KMS-11 (cell line): ENCODE measurements around the gene TENM3.

Experiments
- H2AFZ ChIP-seq: fragments of 200-600 bp; sonication (generic); 2 replicates; pipeline ENCODE4 v1.6.1; 2016; ENCODE audit warnings: antibody characterized with exemption, mixed run types, low read depth
- H3K27ac ChIP-seq: fragments of 200-600 bp; sonication (generic); 2 replicates; pipeline ENCODE4 v1.6.1; 2016; ENCODE audit warnings: mild to moderate bottlenecking, mixed run types
- H3K27me3 ChIP-seq: fragments of 200-600 bp; sonication (generic); 2 replicates; pipeline ENCODE4 v1.6.1; 2017; ENCODE audit warnings: mild to moderate bottlenecking, low read depth, mixed run types, moderate library complexity; ENCODE audit not compliant: insufficient read depth
- H3K36me3 ChIP-seq: fragments of 200-600 bp; sonication (generic); 2 replicates; pipeline ENCODE4 v1.6.1; 2017; ENCODE audit warnings: mild to moderate bottlenecking, mixed run types; ENCODE audit not compliant: insufficient read depth
- H3K4me1 ChIP-seq: fragments of 200-600 bp; sonication (generic); 2 replicates; pipeline ENCODE4 v1.6.1; 2016; ENCODE audit warnings: mild to moderate bottlenecking, low read depth, mixed run types; ENCODE audit not compliant: poor library complexity, severe bottlenecking
- H3K4me2 ChIP-seq: fragments of 200-600 bp; sonication (generic); 2 replicates; pipeline ENCODE4 v1.7.0; 2016; ENCODE audit warnings: mild to moderate bottlenecking, mixed run types
- H3K4me3 ChIP-seq: fragments of 200-600 bp; sonication (generic); IDR thresholded peaks from 2 replicates; pipeline ENCODE4 v1.6.1; 2017; ENCODE audit warnings: low read depth, low read length, mixed read lengths; ENCODE audit not compliant: insufficient read depth
- H3K79me2 ChIP-seq: fragments of 200-600 bp; sonication (generic); 2 replicates; pipeline ENCODE4 v1.6.1; 2016; ENCODE audit warnings: low read depth, mixed run types; ENCODE audit not compliant: insufficient read depth
- H3K9ac ChIP-seq: fragments of 200-600 bp; sonication (generic); 2 replicates; pipeline ENCODE4 v1.6.1; 2016; ENCODE audit warnings: mild to moderate bottlenecking, mixed run types
- H4K20me1 ChIP-seq: fragments of 200-600 bp; sonication (generic); 2 replicates; pipeline ENCODE4 v1.6.1; 2016; ENCODE audit warnings: mild to moderate bottlenecking, mixed run types; ENCODE audit not compliant: insufficient read depth
- TF ChIP-seq, protein P1 (sequence below): fragments of 200-600 bp; sonication (generic); conservative IDR thresholded peaks from 2 replicates; pipeline ENCODE4 v1.6.1; 2017; ENCODE audit warnings: low read depth, mild to moderate bottlenecking, antibody characterized with exemption, low read length, moderate library complexity, mixed read lengths

Gene TENM3

DNA sequence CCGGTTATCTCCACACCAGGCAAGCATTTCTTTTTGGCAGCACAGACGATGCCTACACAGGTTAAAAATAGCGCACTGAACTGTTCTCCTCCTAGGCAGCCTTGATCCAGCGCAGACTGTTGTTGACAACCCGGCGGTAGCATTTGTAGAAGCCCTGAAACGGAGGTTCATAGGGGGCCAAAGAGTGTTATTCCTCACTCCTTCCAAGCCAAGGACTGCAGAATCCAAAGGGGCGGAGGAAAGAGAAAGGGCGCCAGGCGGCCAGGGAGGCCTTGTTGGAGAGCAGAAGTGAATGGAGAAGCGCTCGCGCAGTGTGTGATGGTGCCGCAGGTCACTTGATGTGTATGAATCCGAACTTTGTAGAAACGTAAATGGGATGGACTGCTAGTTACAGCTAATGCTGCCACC, 82.7 kb downstream of the TENM3 start:
- Histone ChIP-seq H3K9ac (no peak overlapping the region), H3K79me2 (no peaks in the 10 kb centered on the region), H3K4me2 (no peak overlapping the region), H3K36me3 (0 out of 2 replicates have a peak, but pooled peaks cover 2% of the 10 kb centered on the region), H3K4me3 (no peak overlapping the region), H3K27ac (no peak overlapping the region), H4K20me1 (no peaks in the 10 kb centered on the region), H2AFZ (no peak overlapping the region), H3K27me3 (no peaks in the 10 kb centered on the region), H3K4me1 (no peaks in the 10 kb centered on the region)
- TF ChIP-seq, protein P1, sequence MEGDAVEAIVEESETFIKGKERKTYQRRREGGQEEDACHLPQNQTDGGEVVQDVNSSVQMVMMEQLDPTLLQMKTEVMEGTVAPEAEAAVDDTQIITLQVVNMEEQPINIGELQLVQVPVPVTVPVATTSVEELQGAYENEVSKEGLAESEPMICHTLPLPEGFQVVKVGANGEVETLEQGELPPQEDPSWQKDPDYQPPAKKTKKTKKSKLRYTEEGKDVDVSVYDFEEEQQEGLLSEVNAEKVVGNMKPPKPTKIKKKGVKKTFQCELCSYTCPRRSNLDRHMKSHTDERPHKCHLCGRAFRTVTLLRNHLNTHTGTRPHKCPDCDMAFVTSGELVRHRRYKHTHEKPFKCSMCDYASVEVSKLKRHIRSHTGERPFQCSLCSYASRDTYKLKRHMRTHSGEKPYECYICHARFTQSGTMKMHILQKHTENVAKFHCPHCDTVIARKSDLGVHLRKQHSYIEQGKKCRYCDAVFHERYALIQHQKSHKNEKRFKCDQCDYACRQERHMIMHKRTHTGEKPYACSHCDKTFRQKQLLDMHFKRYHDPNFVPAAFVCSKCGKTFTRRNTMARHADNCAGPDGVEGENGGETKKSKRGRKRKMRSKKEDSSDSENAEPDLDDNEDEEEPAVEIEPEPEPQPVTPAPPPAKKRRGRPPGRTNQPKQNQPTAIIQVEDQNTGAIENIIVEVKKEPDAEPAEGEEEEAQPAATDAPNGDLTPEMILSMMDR: no peak

DNA sequence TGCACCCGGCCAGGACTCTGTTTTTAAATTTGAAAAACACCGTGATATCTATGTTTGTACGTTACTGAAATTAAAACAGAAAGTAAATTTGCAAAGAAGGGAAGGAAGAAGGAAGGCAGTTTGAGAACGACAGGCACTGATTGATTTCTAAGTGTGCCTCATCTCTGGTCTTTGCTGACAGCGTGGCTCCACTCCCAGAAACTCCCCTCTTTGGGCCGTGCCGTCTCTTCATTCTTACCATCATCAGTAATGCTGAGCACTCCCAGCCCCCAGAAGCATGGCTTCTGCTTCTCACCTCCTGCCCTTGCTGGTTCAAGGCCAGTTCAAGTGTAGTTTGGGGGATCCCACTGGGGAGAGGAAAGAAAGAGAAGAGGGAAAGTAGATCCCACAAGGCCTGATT, 85.3 kb downstream of the TENM3 start:
- TF ChIP-seq, protein P1: no peak
- no peak overlapping the region for H3K27ac ChIP-seq
- H2AFZ ChIP-seq: no peak overlapping the region
- H3K36me3 ChIP-seq: 0 out of 2 replicates have a peak, but pooled peaks cover 2% of the 10 kb centered on the region
- H3K27me3 ChIP-seq: no peaks in the 10 kb centered on the region
- H3K4me2 ChIP-seq: no peak overlapping the region
- no peaks in the 10 kb centered on the region for H3K4me1 ChIP-seq
- H3K4me3 ChIP-seq: no peak overlapping the region
- no peaks in the 10 kb centered on the region for H3K79me2 ChIP-seq
- no peak overlapping the region for H3K9ac ChIP-seq
- no peaks in the 10 kb centered on the region for H4K20me1 ChIP-seq

DNA sequence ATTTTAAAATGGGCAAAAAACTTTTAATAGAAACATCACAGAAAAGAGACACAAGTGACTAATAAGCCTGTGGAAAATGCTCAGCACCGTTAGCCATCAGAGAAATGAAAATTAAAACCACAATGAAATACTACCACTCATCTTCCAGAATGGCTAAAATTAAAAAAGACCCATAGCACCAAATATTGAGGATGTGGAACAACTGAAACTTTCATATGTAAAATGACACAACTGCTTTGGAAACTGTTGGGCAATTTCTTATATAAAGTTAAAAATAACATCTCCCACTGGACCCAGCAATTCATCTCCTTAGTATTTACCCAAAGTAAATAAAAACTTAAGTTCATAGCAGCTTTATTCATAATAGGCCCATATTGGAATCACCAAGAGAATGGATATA, 94.2 kb downstream of the TENM3 start:
- H4K20me1 ChIP-seq: no peaks in the 10 kb centered on the region
- no peak overlapping the region for H3K4me2 ChIP-seq
- TF ChIP-seq, protein P1: no peak
- no peak overlapping the region for H3K27ac ChIP-seq
- no peak overlapping the region for H3K9ac ChIP-seq
- no peaks in the 10 kb centered on the region for H3K4me1 ChIP-seq
- H3K36me3 ChIP-seq: no peaks in the 10 kb centered on the region
- no peak overlapping the region for H3K4me3 ChIP-seq
- H2AFZ ChIP-seq: no peak overlapping the region
- no peaks in the 10 kb centered on the region for H3K79me2 ChIP-seq
- H3K27me3 ChIP-seq: no peaks in the 10 kb centered on the region

DNA sequence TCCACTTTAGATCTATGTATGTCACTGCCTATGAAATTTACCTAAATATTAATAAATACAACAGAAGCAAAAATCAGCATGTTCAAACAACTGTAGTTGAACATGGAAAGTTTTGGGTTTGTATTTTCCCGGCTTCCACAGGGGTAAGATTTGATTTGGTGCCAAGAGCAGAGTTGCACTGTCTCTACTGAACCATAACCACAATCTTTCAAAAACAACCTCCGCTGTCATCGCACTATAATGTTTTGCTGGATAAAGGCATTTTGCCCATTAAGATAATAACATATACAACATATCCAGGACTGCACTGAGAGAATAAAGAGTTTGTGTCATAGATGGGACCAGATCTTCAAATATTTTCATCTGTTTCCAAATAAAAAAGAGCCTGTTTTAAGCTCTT, 94.9 kb downstream of the TENM3 start:
- Histone ChIP-seq H3K9ac (no peak overlapping the region), H2AFZ (no peak overlapping the region), H3K4me1 (no peaks in the 10 kb centered on the region), H3K79me2 (no peaks in the 10 kb centered on the region), H3K27ac (no peak overlapping the region), H4K20me1 (no peaks in the 10 kb centered on the region), H3K4me2 (no peak overlapping the region), H3K4me3 (no peak overlapping the region), H3K27me3 (no peaks in the 10 kb centered on the region), H3K36me3 (no peaks in the 10 kb centered on the region)
- TF ChIP-seq, protein P1: no peak
